NCI-H2107 treated with DMSO at 0.1 percent for 48 hours (cell line): Measurements from ENCODE around the gene DEK.
"Not testable (repeated sequence)": the region's sequence is repeated elsewhere in the genome, so short reads cannot be mapped to it uniquely, and the experiment has no call there.

Experiments
- DNase-seq: peaks from one replicate; lab custom pipeline; 2025; ENCODE audit not compliant: unreplicated experiment; lab: John Stamatoyannopoulos, UW

The DEK gene, protein sequence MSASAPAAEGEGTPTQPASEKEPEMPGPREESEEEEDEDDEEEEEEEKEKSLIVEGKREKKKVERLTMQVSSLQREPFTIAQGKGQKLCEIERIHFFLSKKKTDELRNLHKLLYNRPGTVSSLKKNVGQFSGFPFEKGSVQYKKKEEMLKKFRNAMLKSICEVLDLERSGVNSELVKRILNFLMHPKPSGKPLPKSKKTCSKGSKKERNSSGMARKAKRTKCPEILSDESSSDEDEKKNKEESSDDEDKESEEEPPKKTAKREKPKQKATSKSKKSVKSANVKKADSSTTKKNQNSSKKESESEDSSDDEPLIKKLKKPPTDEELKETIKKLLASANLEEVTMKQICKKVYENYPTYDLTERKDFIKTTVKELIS

DNA sequence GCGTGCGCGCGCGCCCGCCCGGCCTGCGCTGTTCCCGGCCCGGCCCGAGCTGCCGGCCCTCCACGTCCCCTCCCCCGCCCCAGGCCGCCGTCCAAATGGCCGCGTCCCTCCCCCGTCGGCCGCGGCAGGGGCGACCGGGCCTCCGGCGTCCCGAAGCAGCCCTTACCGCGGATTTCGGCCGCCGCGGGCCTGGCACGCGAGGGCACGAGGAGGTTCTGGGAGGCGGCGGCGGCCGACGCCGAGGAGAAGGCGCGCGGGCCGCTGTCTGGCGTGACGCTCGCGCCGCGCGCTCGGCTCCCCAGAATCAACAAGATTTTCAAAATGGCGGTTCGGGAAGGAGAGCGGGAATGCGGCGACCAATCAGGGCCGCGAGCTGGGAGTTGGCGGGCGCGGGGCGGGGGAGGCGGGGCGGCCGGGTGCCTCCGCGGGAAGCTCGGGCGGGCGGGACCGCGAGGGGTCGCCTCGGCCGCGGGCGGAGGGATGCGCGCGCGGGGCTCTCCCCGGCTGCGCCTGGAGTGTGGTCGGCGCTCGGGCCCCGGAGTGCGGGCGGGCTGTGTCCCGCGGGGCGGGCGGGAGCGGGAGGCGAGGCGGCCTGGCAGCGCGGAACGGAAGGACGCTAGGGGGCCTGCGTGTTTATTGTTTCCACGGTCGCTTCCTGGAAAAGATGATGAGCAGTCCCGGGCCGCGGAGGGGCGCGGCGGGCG, at the start of gene DEK:
Gene DEK, minus strand, starts transcription at position 312 of the 704 bp plus-strand sequence. CDS start 543 bp downstream, outside the sequence.
- peak; percentile 38 for DNase-seq

DNA sequence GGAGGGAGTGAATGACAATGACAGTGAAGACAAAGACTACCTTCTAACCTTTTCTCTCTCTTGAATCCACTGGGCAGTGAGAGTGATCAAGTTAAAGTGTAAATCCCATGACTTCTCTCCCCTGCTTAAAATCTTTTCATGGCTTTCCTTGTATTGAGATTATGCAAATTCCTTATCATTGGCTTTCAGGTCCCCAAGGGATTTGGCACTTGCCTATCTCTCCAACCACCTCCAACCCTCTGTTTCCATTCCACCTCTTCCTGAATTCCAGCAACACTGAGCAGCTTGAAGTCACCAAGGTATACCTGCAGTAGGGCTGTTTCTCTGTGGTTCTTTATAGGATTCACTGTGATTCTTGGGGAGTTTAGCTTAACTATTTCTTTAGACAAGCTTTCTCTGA, 48.0 kb upstream of the DEK start:
- DNase-seq: no peak

DNA sequence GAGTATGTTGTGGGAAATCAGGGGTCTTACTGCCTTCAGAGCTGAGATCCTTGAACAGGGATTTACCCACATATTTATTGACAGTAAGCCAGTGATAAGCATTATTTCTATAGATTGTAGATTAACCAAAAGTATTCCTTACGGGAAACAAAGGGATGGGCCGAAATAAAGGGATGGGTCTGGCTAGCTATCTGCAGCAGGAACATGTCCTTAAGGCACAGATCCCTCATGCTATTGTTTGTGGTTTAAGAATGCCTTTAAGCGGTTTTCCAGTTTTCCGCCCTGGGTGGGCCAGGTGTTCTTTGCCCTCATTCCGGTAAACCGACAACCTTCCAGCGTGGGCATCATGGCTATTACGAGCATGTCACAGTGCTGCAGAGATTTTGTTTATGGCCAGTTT, 45.7 kb upstream of the DEK start:
- not testable (repeated sequence) for DNase-seq

DNA sequence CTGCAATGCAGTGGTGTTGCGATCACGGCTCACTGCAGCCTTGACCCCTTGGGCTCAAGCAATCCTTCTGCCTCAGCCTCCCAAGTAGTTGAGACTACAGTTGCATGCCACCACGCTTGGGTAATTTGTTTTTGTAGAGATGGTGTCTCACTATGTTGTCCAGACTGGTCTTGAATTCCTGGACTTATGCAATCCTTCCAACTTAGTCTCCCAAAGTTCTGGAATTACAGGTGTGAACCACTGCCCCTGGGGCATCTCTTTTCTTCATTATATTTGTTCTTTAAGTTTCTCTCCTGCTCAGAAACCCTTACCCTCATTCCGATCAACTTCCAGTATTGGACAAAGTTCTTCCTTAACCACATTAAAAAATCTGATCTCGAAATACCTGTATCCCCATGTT, 44.7 kb upstream of the DEK start:
- DNase-seq: no peak

DNA sequence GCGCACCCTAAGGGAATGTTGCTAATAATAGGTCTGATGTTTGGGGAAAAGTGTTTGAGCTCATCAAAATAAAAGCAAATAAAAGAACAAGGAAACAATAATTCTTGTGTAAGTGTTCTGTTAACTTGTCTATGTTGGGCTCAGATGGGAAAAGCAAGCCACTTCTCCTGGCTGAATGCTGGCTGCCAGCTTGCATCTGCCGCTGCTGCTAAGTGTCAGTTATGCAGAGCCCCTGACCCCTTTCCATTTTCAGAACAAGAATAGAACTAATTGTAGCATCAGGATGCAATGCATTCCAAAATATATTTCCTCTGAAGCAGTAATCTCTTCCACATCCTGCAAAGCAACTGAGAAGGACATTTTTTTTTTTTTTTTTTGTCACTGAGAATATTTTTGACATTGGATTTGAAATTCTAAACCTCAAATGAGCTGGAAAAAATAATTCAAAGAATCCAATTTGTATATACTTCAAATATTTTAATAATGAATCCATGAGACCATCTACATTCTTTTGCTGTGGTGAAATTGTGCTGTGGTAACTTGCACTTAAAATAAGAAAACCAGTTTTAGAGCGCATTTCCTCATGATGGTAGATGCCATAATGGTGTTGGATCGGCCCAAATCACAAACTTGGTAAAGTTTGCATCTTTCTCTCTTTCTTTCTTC, 43.9 kb upstream of the DEK start:
- no peak for DNase-seq

DNA sequence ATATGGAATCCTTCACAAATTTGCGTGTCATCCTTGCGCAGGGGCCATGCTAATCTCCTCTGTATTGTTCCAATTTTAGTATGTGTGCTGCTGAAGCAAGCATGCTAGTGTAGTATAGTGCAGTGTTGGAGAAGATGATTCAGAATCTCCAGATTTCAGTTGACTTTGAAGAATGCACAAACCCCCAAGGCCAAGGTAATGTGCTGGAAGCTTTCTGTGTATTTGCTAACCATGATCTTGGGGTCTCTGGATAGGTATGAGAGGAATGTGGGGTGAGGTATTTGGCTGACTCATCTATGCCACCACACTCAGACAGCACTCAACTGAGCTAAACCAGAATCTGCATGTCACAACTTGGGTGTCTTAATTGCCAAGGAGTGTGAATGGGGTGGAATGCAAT, 42.6 kb upstream of the DEK start:
- DNase-seq: no peak

DNA sequence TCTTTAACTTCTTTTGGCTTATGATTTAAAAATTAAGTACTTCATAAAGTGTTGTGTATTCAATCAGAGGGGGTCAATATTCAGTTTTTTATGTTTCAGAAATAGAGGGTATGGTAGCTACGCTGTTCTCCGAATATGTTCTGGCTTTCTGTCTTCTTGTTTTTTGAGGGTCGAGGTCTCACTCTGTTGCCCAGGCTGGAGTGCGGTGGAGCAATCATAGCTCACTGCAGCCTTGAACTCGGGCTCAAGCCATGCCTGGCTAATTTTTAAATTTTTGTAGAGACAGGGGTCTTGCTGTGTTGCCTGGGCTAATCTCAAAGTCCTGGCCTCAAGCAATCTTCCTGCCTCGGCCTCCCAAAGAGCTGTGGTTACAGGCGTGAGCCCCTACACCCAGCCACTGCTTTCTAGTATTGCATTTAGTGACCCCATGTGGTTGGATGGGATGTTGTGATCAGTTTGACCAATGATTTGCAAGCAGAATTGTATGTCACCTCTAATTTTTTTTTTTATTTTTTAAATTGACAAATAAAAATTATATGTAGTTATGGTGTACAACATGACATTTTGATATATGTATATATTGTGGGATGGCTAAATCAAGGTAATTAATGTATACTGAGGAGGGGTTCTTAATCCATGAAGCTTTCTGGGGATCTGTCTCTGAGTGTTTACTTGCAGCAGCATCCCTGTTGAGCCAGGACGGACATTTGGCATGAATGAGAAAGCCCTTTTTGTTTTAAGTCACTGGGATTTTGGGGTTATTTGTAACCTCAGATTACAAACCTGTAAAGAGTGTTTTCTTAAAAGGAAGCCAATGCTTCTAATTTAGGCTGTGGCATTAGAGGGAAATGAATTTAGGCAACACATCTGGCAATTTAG, 38.5 kb upstream of the DEK start:
- no peak for DNase-seq

DNA sequence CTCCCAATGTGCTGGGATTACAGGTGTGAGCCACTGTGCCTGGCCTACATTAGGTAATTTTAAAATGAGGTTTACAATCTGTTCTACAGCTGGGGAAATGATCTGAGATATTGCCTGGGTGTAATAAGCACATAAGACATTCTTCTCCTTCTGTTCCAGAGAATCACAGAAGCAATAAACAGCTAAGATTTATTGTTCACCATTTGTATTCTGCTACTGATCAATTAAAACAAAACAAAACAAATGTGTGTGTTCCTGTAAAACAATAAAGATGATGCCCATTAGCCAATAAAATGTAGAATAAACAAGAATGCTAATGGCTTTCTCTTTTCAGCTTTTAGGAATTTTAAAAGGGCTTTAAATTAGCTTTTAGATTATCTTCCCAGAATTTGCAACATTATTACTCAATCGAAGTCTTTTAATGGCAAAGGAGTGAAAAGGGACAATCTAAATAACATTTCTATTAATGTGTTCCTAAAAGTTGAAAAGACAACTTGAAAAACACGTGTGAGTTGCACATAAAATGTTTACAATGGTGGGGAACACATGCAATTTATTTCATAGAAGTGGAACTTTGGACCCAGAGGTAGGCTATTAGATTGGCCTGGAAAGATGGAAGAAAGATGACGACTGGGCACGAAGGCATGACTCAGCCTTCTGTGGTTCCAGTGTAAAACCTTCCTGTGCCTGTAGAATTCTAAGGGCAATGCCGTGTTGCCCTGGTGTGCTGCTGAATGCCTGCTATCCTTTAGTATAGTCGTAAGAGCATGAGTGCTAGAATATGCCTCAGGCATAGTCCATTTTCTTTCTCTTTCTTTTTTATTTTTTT, 29.0 kb upstream of the DEK start:
- DNase-seq: no peak

DNA sequence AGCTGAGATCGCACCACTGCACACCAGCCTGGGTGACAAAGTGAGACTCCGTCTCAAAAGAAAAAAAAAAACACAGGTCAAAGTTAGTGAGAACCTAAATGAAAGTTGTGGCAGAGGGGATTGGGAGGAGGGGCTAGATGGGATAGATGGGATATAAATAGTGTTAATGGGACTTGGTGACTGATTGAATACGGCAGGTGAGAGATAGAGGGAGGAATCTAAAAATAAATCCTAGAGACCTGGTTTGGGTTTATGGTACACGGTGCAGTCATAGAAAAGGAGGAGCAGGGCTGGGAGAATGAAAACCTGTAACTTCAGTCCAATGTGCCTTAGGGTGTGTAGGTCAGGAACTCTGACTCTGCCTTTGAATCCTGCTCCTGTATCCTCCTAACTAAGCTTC, 25.0 kb upstream of the DEK start:
- DNase-seq: no peak

DNA sequence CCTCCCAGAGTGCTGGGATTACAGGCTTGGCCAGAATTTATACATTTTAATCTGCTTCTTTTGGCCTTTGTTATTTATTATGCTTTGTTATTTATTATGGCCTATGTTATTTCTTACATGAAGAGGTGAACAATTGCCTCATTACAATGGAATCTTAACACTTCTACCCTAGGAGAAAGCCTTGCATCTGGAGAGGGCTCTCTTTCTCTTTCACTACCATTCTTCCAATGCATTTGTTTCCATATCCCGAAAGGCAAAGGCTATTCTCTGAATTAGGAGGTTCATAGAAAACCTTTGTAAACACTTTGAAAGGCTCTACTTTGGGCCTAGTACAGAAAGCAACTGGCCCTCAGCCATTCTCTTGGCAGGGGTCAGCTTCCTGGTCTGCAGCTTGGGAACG, 19.9 kb upstream of the DEK start:
- no peak for DNase-seq

DNA sequence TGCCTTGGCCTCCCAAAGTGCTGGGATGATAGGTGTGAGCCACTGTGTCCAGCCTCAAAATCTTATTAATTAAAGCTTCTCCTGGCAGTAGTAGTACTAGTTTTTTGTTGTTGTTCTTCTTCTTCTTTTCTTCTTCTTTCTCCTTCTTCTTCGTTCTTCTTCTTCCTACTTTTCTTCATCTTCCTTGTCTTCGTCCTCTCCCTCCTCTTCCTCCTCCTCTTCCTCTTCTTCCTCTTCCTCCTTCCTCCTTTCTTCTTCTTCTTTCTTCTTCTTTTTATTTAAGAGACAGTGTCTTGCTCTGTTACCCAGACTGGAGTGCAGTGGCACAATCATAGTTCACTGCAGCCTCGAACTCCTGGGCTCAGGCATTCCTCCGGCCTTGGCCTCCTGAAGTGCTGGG, 17.2 kb upstream of the DEK start:
- DNase-seq: no peak

DNA sequence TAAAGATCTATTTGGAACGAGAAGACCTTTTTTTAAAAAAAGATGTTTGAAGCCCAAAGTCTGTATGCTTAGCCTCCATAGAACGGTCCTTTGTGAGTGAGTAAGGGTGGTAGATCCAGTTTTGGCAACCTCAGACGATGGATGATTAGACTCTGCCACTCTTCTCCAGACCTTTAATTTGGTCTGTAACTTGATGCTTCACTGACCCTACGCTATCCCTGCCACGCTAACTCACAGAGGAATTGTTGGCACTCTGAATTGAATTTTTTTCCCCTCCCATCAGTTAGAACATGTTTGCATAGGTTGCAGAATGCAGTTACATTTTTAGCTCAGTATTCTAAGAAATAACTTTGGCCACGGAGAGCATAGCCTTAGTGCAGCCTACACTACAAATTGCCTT, 15.8 kb upstream of the DEK start:
- peak; percentile 71 for DNase-seq

DNA sequence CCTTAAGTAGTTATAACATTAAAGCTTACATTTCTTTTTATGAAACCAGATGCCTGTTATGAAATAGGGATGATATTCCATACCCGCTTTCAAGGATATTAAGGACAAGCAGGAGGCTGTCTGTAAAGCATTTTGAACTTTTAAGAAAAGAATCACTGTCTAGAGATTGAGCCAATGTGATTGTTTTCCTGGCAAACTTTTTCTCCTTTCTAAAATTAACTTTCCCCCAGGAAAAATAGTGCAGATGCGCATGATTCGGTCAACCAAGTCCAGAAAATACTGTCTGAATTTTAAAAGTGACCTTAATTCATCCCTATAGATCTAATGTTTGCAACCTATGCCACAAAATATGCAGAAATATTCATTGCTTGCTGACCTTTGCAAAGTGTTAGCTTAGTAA, 15.1 kb upstream of the DEK start:
- DNase-seq: no peak

DNA sequence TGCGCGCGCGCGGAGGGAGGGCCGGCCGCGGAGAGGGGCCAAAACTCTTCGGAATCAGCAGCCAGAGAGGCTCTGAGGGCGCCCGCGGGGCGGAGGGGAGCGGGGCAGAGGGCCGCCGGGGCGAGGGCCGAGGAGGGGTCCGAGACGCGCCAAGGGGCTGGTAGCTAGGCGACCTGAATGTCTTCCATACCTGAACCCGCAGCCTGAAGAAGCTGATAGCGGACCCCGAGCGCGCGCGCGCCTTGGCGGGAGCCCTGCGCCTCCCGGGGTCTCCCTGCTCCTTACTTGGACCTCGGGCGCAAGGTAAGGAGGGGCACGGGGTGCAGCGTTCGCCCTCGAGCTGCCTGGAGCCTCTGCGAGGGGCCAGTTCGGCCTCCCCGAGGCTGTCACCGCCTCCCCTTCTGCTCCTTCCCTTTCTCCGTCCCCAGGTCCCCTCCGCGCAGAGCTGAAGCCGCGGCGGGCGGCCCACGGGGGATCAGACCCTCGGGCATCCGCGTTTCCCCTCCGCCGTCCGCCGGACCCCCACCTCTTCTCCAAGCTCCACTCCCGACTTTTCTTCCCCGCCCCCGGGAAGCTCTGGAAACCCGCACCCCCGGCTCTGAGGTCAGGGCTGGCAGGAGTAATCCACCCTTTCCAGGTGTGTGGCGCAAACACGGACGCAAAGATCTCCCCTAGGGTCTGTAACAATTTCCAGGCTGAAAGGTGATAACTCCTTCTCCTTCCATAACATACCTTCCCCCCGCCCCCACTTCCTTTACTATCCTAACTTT, 13.1 kb upstream of the DEK start:
- DNase-seq: no peak

DNA sequence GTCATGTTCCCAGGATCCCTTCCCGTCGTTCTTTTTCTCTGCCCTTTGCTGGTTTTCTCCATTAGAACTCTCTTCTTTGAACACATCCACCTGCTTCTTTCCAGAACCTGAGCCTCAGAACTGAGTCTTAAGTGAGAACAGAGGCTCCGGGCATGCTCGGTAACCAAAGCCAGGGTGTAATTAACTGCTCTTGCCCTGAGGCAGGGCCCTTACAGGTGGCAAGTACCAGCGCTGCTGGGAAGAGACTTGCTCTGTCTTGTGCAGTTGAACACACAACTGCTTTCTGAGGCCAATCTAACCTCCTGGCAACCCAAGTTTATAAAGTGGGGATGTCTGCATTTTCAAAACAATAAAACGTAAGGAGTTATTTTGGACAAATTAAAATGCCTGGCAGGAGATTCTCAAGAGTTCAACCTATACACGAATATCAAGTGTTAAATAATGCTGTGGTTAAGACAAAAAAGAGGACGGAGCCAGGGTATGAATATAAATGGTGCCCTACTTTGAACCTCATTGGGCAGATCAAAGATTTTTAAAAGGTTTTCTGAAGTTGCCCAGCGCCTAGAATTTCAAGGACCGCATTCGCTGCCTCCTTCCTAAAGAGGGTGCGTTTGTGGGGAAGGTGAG, 12.4 kb upstream of the DEK start:
- DNase-seq: no peak

DNA sequence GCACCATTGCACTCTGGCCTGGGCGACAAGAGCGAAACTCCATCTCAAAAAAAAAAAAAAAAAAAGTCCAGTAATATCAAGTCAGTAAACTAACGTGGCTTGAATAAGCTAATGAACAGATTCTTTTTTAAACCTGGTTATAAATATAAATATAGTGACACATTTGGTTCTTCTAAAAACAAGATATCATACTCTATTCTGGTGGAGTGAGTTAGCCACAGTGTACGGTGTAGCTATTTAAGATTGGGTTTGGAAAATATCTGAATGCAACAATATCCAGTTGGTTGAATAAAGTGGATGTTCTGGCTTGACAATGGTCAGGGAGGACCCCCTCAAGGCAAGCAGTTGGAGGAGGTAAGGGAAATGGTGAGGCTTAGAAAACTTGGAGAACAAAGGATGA, 5.9 kb upstream of the DEK start:
- no peak for DNase-seq

DNA sequence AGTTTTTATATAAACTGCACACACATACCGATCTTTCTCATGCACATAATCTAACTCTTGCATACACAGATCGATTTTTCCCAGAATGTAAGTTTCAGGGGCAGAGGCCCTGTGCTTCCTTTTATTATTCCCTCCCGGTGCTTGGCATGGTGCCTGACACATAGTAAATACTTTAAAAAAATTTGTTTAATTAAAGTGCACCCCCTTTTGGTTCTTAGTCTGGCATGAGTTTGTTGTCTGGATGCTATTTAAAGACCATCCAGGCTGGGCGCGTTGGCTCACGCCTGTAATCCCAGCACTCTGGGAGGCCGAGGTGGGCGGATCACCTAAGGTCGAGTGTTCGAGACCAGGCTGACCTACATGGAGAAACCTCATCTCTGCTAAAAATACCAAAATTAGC, 5.4 kb upstream of the DEK start:
- DNase-seq: no peak

DNA sequence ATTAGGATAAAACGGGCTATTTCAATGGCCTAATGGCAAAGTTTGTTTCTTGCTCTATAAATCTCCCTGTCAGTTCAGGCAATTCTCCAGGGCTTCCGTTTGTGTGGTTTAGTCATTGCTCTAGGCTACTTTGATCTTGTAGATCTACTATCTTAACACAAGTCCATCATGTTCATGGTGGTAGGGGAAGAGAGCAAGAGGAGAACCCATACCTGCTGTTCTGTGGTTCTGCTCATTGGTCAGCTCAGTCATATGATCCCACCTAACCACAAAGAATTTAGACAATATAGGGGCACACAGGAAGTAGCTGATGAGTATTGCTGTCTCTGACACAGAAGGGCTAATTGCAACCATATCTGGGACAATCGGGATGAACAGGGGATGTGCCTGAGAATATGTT, 4.9 kb upstream of the DEK start:
- DNase-seq: no peak

DNA sequence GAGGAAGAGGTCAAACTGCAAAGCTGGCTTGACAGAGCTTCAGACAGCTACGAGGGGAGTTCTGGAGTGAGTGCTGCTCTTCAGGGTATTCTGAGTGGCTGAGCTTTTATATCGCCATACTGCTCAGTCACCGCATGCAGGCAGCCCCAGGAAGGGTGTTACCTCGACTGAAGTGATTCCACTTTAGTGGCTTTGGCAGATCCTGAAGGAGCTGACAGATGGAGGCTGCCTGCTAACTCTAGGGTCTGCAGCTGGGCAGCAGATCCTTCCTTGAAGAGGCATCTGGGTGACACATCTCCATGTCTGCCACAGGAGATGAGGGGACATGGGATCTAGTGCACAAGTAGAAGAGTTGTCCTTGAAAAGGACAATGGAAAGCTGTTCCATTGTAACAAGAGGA, 3.7 kb upstream of the DEK start:
- no peak for DNase-seq
